Umbilical cord (tissue), 2 donors: ENCODE measurements around the gene NADSYN1. TPM values are rescaled to one million over a fixed set of nuclear protein-coding genes. Genes with fewer than 3 reads are reported as not detected.

Source experiments
- DNase-seq: peaks from one replicate; pipeline ENCODE4 v3.0.0-alpha.2; 2015; ENCODE audit warnings: low spot score
- total RNA-seq: library from RNA; depleted of rRNA; stranded (reverse); fragments of >200 nt; gene quantifications from one replicate; pipeline ENCODE4 v1.2.3, GENCODE V29; 2014; ENCODE audit warnings: low replicate concordance; ENCODE audit not compliant: insufficient read depth

Gene NADSYN1
- total RNA-seq, 1 donor from 2014 or later, result 92.9 TPM

DNA sequence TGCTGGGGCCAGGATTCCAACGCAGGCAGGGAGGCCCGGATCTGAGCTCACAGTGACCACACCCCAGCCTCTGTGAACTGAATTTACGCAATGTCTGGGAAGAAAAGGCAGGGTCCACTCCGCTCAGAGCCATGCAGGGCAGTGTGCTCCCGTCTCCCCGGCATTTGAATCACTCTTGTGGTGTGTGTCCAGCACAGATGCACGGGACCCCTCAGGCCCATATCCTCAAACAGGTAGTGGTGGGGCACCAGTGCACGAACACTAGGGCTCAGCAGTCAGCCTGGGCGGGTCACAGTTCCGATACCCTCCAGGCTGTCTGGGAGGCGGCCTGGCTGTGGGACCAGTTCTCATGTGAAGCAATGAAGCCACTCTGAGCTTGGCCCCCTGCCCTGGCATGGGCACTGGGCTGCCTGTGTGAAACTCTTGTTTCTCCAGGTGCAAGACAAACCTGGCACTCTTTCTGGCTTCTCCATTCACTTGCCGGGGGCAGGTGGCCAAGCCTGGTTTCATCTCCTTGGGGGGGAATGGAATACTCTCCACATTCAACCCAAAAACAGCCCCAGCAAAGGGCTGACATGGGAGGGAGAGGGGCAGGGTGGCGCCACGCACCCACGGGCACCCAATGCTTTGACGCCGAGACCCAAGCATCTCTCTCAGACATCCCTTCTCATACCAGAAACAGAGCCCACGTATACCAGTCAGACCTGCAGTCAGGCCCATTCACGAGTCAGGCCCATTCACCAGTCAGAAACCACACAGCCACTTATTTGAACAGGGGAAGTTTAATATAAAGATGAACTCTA is 19.2 kb upstream of the NADSYN1 start:
- DNase-seq, result peak; percentile 82

DNA sequence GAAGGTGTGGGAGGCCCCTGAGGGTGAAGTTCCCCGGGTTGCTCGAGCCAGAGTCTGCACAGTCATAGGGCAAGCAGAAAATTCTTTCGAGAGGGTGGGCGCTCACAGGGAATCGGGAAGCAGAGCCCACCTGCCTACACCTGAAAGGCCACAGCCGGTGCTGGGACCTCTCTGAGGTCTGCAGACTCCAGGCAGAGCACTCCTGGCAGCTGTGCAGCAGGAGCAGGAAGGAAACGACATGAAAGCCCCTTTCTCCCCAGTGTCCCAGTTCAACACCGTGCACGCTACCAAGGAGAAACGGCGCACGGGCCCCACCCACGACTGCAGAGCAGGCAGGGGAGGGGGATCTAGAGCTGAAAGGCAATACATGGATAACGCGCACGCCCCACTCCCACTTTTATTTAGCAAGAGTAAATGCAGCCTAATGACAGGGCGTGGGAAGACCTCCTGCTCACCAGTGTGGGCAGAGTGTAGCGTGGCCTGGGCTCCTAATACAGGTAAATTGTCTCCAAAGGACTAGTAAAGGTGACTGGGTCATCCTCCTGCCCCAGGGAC is 18.4 kb upstream of the NADSYN1 start:
- no peak for DNase-seq

DNA sequence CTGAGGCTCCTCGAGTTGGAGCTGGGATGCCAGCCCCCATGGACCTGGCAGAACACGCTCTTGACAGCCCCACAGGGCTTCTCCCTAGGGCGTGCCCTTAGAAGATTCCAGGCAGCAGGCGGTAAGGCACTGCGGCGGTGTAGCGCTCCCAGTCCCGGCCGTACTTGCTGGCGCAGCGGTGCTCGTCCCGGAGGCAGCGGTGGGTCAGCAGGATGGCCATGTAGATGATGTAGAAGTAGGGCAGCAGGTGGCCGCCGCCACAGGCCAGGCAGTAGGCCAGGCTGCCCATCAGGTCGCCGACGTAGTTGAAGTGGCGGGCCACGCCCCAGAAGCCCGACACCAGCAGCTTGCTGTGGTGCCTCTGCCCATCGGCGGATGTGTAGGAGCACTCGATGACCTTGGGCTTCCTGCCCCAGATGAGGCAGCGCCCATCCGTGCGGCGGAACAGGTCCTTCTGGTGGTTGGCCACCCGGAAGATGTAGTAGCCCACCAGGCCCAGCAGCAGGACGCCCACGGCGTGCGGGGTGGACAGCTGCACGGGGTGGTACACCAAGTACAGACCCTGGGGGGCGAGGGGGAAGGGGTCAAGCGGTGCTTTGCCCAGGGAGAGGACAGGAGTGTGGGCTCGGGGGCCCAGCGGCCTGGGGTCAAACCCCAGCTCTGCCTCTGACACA is 17.6 kb upstream of the NADSYN1 start:
- no peak for DNase-seq

DNA sequence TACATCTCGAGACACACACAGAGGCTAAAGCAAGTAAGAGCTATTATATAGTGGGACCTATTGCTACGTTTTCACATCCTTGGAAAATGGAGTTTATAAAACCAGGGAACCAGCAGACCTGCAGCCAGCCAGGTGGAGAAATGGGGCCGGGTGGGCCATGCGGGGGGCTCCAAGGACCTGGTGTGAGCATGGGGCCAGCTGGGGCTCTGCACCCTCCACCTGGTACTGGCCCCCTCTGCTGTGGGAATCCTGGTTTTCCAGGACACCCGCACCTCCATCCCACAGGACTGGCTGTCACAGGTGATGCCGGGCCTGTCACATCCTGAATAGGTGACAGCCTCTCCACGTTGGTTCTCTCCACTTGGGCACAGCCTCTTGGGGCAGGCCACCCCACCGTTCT is 16.1 kb upstream of the NADSYN1 start:
- no peak for DNase-seq

DNA sequence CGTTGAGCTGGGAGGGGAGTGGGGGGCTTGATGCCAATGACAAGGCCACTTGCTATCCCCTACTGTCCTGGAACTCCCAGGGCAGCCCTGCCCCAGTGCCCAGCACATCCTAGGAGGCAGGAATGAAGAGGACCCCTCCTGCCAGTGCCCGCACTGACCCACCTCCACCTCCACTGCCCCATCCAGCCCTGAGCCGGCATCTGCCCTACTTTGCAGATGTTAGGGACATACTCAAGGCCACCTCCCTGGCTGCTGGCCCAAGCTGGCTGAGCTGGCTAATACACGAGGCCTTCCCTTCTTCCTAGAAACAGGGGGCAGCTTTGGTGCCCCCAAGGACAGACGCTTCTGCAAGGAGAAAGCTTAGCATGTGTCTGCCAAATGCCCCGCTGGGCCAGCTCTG is 15.6 kb upstream of the NADSYN1 start:
- DNase-seq, result no peak

DNA sequence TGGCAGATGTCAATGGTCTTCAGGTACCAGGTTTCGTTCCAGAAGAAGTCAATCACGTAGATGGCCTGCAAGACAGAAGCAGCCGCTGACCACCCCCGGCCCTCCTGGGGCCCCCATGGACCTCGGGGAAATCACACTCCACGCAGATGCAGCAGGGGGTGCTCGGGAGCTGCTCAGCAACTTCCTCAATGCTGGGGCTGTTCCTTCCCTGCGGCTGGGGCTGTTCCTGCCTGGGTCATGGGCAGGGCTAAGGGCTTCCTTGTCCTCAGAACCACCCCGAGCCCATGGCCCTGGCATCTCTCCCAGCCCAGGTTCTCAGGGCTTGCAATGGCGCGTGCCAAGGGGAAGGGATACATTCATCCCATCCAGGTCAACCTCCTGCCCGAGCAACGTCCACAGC is 15.1 kb upstream of the NADSYN1 start:
- DNase-seq, result no peak

DNA sequence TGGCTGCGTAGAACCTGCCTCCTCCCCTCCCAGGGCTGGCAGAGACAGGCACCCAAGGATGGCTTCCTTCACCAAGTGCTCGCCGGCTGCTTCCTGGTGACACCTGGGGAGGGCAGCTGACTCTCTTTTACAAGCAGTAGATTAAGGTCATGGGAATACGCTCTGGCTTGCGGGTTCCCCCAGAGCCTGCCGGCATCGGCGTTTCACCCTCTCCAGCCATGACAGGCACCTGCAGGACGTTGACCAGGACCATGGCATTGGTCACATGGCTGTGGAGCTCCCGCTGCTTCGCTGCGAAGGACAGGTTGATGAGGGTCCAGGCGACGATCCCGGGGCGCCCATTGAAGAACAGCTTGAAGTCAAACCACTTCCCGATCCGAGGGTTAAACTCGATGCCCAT is 14.4 kb upstream of the NADSYN1 start:
- DNase-seq, result no peak

DNA sequence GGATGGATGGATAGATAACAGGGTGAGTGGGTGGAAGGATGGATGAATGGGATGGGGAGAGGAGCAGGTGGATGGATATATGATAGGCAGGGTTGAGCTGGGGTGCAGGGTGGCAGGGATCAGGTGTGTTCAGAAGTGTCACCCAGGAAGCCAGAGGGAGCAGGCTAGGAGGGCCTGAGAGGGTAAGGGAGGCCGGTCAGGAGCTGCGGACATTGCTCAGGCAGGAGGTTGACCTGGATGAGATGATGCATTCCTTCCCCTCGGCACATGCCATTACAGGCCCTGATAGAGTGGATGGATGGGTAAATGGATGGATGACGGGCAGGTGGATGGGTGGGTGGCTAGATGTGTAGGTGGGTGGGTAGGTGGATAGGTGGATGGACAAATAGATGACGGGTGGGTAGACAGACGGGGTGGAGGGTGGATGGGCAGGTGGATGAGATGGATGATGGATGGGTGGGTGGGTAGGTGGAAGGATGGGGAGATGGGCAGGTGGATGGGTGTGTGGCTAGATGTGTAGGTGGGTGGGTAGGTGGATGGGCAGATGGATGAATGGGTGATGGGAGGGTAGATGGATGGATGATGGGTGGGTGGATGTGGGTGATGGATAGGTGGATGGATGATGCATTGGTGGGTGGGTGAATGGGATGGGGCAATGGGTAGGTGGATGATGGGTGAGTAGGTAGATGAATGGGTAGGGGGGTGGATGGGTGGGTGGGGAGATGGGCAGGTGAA is 12.8 kb upstream of the NADSYN1 start:
- DNase-seq, result no peak

DNA sequence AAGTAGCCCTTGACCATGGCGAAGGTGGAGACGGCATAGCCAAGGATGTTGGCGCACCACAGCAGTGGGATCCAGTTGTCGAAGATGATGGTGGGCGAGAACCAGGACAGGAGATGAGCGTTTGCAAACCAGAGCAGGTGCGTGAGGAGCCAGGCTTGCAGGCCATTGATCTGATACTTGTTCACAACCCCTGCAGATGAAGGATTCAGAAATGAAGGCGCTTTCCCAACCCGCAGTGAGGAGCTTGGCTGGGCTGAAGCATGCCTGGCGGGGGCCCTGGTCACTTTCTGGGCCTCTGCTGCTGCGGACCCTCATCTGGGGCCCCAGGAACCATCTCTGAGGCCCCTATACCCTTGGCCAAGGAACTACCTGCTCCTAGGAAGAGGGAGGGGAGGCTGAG is 11.8 kb upstream of the NADSYN1 start:
- no peak for DNase-seq

DNA sequence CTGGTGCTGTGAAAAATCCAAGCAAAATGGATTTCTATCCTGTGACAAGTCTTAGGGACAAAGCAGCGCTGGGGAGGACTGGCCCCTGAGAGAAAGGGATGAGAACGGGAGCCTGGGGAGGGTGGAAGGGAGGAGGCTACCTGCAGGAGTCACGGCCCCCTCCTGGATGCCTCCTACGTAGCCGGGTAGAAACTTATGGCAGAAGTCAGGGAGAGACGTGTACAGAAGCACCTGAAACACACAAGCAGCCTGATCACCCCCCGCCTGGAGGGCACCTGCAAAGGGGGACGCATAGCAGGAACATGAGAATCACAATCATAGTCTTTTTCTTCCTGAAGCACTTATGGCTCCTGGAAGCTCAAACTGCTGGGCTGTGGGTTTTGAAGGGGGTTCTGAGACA is 10.9 kb upstream of the NADSYN1 start:
- DNase-seq, result no peak

DNA sequence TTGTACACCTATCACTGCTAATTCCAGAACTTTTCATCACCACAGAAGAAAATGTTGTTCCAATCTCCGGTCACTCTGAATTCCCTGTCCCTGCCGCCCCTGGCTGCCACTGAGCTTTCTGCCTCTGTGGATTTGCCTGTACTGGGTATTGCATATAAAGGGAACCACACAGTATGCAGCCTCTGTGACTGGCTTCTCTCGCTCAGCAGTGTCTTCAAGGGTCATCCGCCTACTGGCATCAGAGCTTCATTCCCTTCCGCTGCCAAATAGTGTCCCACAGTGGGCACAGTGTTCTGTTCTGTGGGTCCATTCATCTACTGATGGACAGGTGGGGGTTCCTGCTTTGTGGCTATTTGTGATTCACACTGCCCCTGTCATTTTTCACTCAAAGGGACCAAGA is 10.1 kb upstream of the NADSYN1 start:
- no peak for DNase-seq

DNA sequence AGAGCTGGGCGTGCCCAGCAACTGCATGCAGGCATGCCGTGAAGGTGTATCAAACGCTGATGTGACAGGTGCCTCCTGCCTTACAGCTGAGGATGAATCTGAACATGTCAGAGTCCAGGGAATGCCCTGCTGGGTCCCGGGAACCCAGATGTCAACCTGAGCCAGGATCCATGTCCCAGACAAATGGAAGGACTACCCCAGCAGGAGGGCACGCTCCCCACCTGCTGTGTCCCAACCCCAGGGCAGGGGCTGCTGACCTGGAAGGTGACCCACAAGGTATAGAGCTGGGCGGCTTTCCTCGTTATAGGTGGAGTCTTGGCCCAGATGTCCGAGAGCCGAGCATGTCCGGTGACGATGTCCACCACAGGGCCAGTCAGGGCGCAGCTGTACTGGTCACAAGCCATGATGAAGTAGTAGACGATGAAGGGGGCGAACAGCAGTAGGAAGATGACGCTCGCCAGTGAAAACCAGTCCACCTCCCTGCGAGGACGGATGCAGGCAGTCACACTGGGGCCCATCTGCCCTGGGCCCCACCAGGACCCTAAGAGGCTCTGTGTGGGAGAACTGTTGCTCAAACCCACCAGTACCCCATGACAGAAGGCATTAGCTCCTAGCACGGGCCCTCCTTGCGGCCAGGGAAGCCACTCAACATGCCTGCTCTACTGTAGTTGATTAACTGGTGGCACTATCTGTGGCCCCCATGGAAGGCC is 9.1 kb upstream of the NADSYN1 start:
- DNase-seq, result no peak

DNA sequence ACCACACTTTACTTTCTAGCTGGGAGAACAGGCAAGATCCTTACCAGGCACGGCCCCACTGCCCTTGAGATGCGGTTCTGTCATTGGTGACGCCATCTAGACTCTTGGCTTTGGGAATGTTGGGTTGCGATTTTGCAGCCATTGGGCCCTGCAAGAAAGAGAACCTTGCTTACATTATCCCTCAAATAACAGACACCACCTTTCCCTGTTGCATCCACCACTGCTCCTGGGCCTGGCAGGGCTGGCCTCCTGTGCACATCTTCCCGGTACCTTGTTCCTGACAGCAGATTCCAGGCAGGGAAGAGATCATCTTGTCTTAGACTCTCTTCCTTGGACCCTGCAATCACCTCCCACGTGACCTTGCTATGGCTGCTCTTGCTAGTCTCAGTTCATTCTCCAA is 8.2 kb upstream of the NADSYN1 start:
- DNase-seq, result no peak

DNA sequence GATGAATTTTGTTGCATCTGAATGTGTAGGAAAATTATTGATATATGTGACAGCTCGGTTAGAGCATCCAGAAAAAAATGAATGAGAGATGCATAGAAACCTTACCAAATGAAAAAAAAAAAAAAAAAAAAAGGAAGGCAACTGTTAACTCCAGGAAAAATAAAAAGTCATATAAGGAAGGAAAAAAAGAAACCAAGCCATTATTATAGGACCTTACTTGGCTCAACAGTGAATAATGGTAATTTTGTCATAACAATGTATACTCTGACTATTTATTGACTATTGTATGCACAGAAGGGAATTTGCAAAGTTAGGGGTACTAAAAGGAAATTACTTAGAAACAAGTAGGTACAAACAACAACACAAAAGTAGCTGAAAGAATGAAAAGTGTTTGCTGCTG is 6.9 kb upstream of the NADSYN1 start:
- no peak for DNase-seq

DNA sequence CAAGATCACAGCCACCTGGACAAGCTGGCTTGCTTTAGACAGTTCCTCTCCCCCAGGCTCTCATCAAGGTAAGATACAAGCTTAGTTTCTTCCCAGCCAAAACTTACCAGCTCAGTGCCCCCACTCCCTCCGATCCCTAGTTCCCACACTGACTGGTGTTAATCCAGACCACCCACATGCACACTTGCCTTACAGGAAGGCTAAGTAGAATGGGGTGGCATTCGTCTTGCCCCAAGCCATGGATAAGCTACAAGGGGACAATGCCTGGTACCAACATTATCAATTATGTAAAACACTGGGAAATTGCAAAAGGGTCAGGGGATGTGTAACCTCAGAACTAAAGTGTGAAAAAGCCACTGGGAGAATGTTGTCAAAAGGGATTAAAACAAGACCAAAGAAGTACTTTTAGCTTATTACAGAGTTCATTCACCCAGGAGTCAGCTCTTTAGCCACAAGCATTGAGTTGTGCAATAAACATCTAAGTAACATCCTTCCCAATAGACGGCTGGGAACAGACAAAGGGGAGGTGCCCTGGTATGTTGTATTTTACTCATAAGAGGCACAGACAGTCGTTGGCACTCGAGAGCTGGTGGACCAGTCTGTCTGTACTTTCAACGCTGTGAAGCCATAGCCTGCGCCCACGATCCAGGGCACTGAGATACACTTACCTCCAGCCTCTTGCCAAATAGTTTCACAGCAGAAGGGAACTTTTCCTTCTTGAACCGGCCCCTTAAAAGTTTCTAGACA is 5.9 kb upstream of the NADSYN1 start:
- DNase-seq, result peak; percentile 11

DNA sequence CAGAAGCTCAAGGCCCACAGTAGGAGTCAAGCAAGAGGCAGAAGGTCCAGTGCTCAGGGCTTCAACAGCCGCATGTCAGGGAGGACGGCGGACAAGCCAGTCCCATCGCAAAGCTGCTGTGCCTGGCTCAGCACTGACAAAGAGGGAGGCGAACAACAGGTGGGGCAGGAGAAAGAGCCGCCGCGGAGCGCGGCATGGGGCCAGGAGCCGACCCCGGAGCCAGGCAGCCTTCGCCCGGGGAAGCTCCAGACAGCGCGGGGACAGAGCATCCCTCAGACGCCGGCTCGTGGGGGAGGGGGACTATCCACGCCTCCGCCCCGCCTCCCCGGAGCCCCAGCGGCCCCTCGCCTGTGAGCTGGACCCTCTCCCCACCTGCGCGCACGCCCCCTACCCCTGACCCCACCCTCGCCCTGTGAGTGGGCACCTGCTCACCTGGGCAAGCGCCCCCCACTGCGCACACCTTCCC is 5.2 kb upstream of the NADSYN1 start:
- DNase-seq, result peak; percentile 27

DNA sequence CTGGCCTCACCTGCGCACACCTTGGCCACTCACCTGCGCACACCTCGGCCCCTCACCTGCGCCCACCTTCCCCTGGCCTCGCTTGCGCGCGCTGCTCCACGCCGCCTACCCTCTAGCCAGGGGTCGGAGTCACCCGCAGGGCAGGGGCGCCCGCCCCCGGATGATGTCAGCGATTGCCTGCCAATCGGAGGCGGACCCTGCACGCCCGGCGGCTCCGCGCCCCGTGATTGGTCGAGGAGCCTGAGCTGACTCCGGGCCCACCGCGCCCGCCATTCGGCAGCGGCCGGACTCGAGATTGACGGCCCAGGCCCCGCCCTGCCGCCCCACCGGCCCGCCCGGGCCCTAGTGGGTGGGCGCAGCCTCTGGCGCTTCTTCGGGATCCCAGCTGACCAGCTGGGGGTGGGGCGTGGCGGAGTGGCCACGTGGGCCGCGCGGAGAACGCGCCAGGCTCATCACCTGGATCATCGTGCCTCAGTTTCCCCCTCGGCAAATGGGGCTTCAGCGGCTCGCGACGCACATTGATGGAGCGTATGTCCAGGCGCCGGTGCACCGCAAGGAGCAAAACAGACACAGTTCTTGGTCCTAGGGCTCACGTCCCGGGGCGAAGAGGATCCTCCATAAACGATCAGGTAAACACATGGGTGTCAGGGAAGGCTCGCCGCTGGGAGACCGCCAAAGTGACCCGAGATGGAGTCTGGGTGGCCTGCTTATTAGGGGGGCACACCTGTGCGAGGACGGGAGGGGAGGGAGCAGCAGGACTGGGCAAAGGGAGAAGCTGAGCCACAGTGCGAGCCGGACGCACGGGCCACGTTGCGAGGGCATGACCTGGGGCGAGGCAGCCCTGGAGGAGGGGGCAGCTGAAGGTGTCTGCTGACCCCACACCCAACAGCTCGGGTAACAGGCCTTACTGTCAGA is 4.5 kb upstream of the NADSYN1 start, which contains the start of gene DHCR7:
Gene DHCR7, minus strand, starts transcription at position 137 of the 915 bp plus-strand sequence. CDS start 3,441 bp downstream, outside the sequence.
- peak; percentile 97 for DNase-seq

DNA sequence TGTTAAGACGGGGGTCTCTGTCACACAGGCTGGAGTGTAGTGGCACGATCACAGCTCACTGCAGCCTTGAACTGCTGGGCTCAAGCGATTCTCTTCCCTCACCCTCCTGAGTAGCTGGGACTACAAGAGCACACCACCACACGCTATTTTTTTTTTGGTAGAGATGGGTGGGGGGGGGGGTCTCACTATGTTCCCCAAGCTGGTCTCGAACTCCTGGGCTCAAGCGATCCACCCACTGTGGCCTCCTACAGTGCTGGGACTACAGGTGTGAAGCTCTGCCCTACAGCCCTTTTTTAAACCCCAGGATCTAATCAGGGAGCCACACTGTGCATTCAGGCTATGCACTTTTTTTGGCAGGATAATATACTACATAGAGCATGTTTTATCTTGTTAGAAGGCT is 3.4 kb upstream of the NADSYN1 start:
- no peak for DNase-seq

DNA sequence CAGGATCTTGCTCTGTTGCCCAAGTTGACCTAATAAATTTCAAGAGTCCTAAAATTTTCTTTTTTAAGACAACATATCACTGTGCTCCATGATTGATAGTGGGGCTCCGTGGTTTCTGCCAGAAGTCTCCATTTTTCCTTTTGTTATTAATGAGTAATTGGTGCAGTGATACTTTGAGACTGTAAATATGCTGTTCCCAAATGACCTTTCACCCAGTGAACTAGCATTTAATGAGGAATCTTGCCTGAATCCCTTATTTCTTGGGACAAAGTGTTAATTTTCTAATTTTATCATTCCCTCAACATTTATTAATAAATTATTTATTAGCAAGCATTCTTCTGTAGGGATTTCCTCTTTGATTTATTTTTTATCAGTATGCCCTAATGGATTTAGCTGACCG is 2.5 kb upstream of the NADSYN1 start:
- DNase-seq, result no peak

DNA sequence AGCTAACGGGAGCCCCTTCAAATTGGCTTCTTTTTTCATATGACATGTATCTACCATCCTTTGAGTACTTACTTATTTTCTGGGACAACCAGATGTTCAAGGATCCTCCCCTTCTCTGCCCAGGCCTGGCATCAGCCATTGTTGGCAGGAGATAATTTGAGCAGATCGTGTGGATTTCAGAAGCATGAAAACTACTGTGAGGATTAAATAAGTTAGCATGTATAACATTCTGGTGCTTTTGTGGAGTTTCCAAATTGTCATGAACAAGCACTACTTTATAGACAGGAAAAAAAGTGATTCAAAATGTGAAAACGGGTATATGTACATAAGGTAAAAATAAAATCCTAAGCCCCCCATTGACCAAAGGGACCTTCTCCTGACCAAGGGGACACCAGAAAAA is 2.1 kb upstream of the NADSYN1 start:
- no peak for DNase-seq
